HG02610 (cell line): ENCODE measurements around the gene ZFP36L1.
"Not testable (repeated sequence)": the region's sequence is repeated elsewhere in the genome, so short reads cannot be mapped to it uniquely, and the experiment has no call there.

ENCODE experiments used
- ATAC-seq: cut with Tn5 transposase; IDR thresholded peaks from one replicate; pipeline ENCODE4 v1.9.1; 2021; ENCODE audit warnings: mild to moderate bottlenecking, moderate library complexity; ENCODE audit not compliant: unreplicated experiment

The ZFP36L1 gene

GRCh38 chr14:68766299-68767247, 26.3 kb downstream of the ZFP36L1 start:
- ATAC-seq: no peak

GRCh38 chr14:68763843-68764242, 29.0 kb downstream of the ZFP36L1 start:
- not testable (repeated sequence) for ATAC-seq

GRCh38 chr14:68762953-68763764, 29.7 kb downstream of the ZFP36L1 start:
- ATAC-seq: no peak

DNA sequence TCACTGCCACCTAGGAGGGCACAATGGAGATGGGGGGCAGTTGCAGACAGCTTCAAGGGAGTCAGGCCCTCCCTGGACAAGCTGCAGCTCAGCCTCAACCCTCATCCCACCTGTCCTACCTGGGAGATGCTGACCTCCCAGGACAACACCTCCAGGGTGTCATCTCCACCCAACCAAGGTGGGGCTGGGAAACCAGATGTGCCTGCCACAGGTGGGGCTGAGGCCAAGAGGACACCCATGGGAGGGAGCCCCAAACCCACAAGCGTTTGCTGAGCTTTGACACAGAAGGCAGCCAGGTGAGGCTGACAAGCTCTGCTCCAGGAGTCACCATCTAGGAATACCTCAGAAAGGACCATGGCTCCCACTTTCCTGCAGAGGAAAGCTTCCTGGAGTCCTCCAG, 31.5 kb downstream of the ZFP36L1 start:
- ATAC-seq: no peak

DNA sequence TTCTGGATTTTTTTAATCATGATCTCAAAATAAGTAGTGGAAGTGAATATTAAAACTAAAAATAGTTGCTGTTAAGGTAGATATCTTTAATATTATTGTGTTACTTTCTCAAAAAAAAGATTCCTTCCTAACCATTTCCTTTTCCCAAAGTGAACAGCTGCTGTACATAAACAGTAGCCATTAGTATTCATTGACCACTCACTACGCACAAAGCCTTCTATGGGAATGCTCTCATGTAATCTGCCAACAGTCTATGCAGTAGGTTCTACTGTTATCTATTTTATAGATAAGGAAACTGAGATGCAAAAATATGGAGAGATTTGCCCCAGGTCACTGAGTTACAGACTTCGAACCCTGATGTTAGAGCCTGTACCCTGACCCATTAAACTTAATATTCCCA, 32.1 kb downstream of the ZFP36L1 start:
- ATAC-seq: no peak

GRCh38 chr14:68759937-68760336, 32.9 kb downstream of the ZFP36L1 start:
- ATAC-seq: no peak

GRCh38 chr14:68759017-68759560, 33.8 kb downstream of the ZFP36L1 start:
- ATAC-seq: no peak

DNA sequence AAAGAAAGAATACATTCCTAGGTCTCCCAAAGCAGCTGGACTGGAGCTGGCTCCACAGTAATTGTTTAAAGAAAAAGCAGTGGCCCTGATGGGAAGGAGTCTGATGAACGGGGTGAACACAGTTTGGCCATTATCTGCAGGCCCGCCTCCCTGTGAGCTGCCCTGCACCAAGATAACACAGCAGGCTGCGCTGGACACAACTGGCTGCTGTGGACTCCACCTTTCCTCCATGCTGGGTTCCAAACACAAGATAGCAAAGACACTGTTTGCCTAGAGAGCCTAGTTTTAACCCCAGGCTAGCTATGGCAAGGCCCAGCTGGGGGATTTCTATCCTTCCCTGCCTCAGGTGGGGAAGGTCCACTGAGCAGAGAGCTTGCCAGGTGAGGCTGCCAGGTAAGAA, 34.6 kb downstream of the ZFP36L1 start:
- ATAC-seq: no peak

DNA sequence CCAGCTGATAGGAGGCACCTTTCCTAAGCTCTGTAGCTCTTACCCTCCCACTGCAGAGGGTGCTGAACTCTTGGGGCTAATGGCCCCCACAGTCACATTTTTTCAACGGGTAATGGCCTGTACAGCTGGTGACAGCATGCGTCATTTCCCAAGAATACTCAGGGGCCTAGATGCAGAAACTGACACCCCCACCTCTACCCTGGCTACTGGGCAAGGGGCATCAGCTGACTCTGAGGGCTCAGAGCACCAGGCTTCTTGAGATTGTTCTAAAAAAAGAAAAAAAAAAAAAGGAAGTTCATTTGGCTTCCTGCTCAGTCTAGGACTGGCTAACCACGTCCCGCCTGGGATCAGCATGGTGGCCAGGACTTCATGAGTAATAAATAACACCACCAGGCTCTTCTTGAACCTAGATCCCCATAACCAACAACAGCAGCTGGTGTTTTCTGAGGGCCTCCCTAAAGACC, 35.2 kb downstream of the ZFP36L1 start:
- ATAC-seq: no peak

- no peak for ATAC-seq
Measured at GRCh38 chr14:68756734-68757133, 36.1 kb downstream of the ZFP36L1 start.

GRCh38 chr14:68756000-68756481, 36.8 kb downstream of the ZFP36L1 start:
- no peak for ATAC-seq

DNA sequence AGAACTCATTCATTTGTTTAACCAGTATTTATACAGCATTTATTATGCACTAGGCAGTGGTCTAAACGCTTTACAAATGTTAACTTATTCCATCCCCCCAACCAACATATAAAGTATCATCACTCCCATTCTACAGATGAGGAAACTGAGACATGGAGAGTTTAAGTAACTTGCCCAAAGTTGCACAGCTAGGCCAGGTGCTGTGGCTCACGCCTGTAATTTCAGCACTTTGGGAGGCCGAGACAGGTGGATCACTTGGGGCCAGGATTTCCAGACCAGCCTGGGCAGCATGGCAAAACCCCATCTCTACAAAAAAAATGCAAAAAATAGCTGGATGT, 37.9 kb downstream of the ZFP36L1 start:
- no peak for ATAC-seq

DNA sequence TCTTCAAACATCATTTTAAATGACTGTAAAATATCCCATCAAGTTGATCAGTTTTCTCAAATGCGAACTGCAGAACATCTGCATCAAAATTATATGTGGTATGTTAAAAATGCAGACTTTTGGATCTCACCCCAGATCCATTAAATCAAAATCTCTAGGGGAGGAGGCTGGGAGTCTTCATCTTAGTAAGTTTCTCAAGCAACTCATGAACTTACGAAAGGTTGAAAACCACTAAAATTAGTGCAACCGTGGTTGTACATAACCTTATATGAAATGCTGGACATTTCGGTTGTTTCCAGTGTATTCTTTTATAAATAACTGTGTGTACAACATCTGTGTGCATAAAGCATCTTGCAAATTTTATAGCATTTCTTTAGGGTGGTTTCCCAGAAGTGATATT, 39.2 kb downstream of the ZFP36L1 start:
- no peak for ATAC-seq

- ATAC-seq: no peak
Measured at GRCh38 chr14:68752271-68753006, 40.4 kb downstream of the ZFP36L1 start.

GRCh38 chr14:68749487-68750475, 43.1 kb downstream of the ZFP36L1 start:
- no peak for ATAC-seq

GRCh38 chr14:68748691-68749090, 44.2 kb downstream of the ZFP36L1 start:
- ATAC-seq: no peak

- ATAC-seq: no peak
Measured at GRCh38 chr14:68748260-68748659, 44.6 kb downstream of the ZFP36L1 start.

DNA sequence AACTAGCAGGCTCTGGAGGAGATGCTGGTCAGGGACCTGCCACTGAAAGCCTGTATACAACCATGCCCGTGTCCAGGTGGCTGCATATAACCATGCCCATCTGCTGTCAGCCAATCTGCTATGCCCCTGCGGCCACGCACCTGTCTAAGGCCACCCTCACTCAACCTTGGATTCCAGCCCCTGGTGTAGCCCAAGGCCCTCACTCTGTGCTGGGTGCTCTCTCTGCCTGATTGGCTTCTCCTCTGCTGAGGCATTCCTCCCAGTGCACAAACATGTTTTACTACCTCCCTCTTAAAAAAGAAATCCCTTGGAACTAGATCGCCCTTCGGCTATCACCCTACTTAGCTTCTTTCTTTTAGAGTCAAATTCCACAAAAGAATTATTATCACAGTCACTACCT, 45.5 kb downstream of the ZFP36L1 start:
- no peak for ATAC-seq

- ATAC-seq: no peak
Measured at GRCh38 chr14:68744613-68745012, 48.3 kb downstream of the ZFP36L1 start.
